Right cardiac atrium (tissue), 5 donors: ENCODE results near the gene DNM2. TPM values are rescaled to one million over a fixed set of nuclear protein-coding genes. Genes with fewer than 3 reads are reported as not detected.
A peak's percentile ranks its signal among the peaks of the same experiment; 100 is the strongest.
"Not testable (repeated sequence)": the region's sequence is repeated elsewhere in the genome, so short reads cannot be mapped to it uniquely, and the experiment has no call there.

ENCODE experiments used
- ATAC-seq, 2 donors: fragments of 200-7000 bp; cut with Tn5 transposase; one replicate each; pipeline versions ENCODE4 v1.8.0 to v1.9.1; 2020; ENCODE audit warnings: moderate library complexity in 2 of 2, mild to moderate bottlenecking in 1 of 2
- DNase-seq, 3 donors: peaks; one replicate each; pipeline ENCODE4 v3.0.0-alpha.2; 2020
- H3K27ac ChIP-seq: one replicate; pipeline ENCODE4 v1.5.1; 2013; ENCODE audit warnings: mild to moderate bottlenecking, low read length, control low read depth, moderate library complexity
- H3K27me3 ChIP-seq: one replicate; pipeline ENCODE4 v1.6.1; 2013; ENCODE audit not compliant: control insufficient read depth, insufficient read depth
- H3K4me1 ChIP-seq: one replicate; pipeline ENCODE4 v1.6.1; 2013; ENCODE audit warnings: low read length; ENCODE audit not compliant: control insufficient read depth, insufficient read depth
- H3K4me3 ChIP-seq: one replicate; pipeline ENCODE4 v1.5.1; 2013; ENCODE audit warnings: low read length, control low read depth
- H3K9me3 ChIP-seq: one replicate; pipeline ENCODE4 v1.6.1; 2013; ENCODE audit warnings: low read length; ENCODE audit not compliant: control insufficient read depth
- WGBS: extraction: QIAGEN DNeasy Blood & Tissue Kit; methylation state at CpG from one replicate; pipeline ENCODE4 v1.1.7; 2013; 5-methylcytosine and 5-hydroxymethylcytosine counted together
- intact Hi-C, 4 donors: fragments of 100-400 bp; cut with DNase I; formaldehyde crosslinking; loops; one replicate each; pipeline versions ENCODE4 v1.11.0 to v1.14.0; 2022 to 2023
- polyA plus RNA-seq: library from polyadenylated mRNA; stranded (reverse); fragments of 200-250 nt; gene quantifications from one replicate; pipeline ENCODE4 v1.2.3, GENCODE V29; 2013
- total RNA-seq, 4 donors: library from RNA; stranded (reverse); fragmentation: NEBNext Ultra II Directional; extraction: Animal tissue kit (Norgen Biotek cat#: 25700); gene quantifications; one replicate each; pipeline ENCODE4 v1.2.1, GENCODE V29; 2021
- donor health status: healthy with polysubstance abuse.
- donor health status: DM: no; HTN: yes; CAD: no.
- donor health status: DM: no; HTN: no; CAD: no.
- donor health status: DM: no; HTN: yes; CAD: no; lungs with severe emphysema.
- donor health status: DM: yes; HTN: yes; CAD: no.

The DNM2 gene
- total and polyA plus RNA-seq, 5 donors, result 129 to 202 (median 180) TPM

GRCh38 chr19:10756371-10756770 lies 38.5 kb downstream of the DNM2 start:
- WGBS, result 83% methylated on average over 10 of the region's 10 CpGs
- Histone ChIP-seq H3K9me3 (no peaks in the 10 kb centered on the region), H3K4me3 (no peak overlapping the region), H3K27ac (no peak overlapping the region), H3K4me1 (peaks cover 4% of the 10 kb centered on the region), H3K27me3 (no peaks in the 10 kb centered on the region)
- ATAC-seq (no peak), DNase-seq (peak in 1 of 3 donors; percentile 40)
- intact Hi-C loops, result no loop called here

GRCh38 chr19:10756791-10757190 lies 38.9 kb downstream of the DNM2 start:
- no peak for ATAC-seq
- no peak overlapping the region for H3K4me3 ChIP-seq
- 97% methylated on average over 7 of the region's 7 CpGs for WGBS
- H3K27me3 ChIP-seq, result no peaks in the 10 kb centered on the region
- intact Hi-C loops, result no loop called here
- peak in 1 of 3 donors; percentile 30 for DNase-seq
- H3K9me3 ChIP-seq, result no peaks in the 10 kb centered on the region
- no peak overlapping the region for H3K27ac ChIP-seq
- peaks cover 3% of the 10 kb centered on the region for H3K4me1 ChIP-seq

- WGBS, result 63% methylated on average over 1 of the region's 1 CpG
- intact Hi-C loops, H3K27me3 ChIP-seq, H3K4me1 ChIP-seq, H3K9me3 ChIP-seq, H3K4me3 ChIP-seq, DNase-seq, ATAC-seq: not testable (repeated sequence)
- H3K27ac ChIP-seq, result peak overlapping the region; percentile 43
Measured at GRCh38 chr19:10758050-10758449, 40.2 kb downstream of the DNM2 start.

GRCh38 chr19:10758978-10759377 lies 41.1 kb downstream of the DNM2 start:
- Histone ChIP-seq H3K9me3 (no peaks in the 10 kb centered on the region), H3K4me3 (no peak overlapping the region), H3K4me1 (peaks cover 12% of the 10 kb centered on the region), H3K27me3 (no peaks in the 10 kb centered on the region), H3K27ac (no peak overlapping the region)
- WGBS, result 86% methylated on average over 5 of the region's 5 CpGs
- DNase-seq (peak in 2 of 3 donors; percentile 7 to 15), ATAC-seq (no peak)
- intact Hi-C loops, result no loop called here

- H3K9me3 ChIP-seq, result no peaks in the 10 kb centered on the region
- 71% methylated on average over 17 of the region's 17 CpGs for WGBS
- peaks cover 19% of the 10 kb centered on the region for H3K4me1 ChIP-seq
- intact Hi-C loops, result no loop called here
- H3K4me3 ChIP-seq, result no peak overlapping the region
- no peaks in the 10 kb centered on the region for H3K27me3 ChIP-seq
- no peak overlapping the region for H3K27ac ChIP-seq
- no peak for ATAC-seq
- DNase-seq, result peak in 1 of 3 donors; percentile 40
Measured at GRCh38 chr19:10760273-10760944, 42.5 kb downstream of the DNM2 start.

GRCh38 chr19:10761443-10762250 lies 43.8 kb downstream of the DNM2 start:
- WGBS, result 79% methylated on average over 19 of the region's 19 CpGs
- no peak overlapping the region for H3K4me3 ChIP-seq
- H3K27me3 ChIP-seq, result no peaks in the 10 kb centered on the region
- intact Hi-C loops, result loop anchor here in 1 of 4 donors (2.0 kb wide), 1 partner anchor 39 kb away; no protein-coding TSS in a partner anchor
- DNase-seq (peak in 1 of 3 donors; percentile 76), ATAC-seq (no peak)
- H3K27ac ChIP-seq, result no peak overlapping the region
- H3K4me1 ChIP-seq, result peaks cover 24% of the 10 kb centered on the region
- H3K9me3 ChIP-seq, result no peaks in the 10 kb centered on the region

- intact Hi-C loops, result loop anchor here in 1 of 4 donors (2.0 kb wide), 1 partner anchor 40 kb away; no protein-coding TSS in a partner anchor
- H3K27me3 ChIP-seq, result no peaks in the 10 kb centered on the region
- no peaks in the 10 kb centered on the region for H3K9me3 ChIP-seq
- H3K4me3 ChIP-seq, result no peak overlapping the region
- DNase-seq, result peak; percentile 53 to 68 (median 63)
- 72% methylated on average over 1 of the region's 1 CpG for WGBS
- peak overlapping the region; percentile 32 for H3K27ac ChIP-seq
- ATAC-seq, result peak; percentile 4 to 65
- H3K4me1 ChIP-seq, result peaks cover 26% of the 10 kb centered on the region
Measured at GRCh38 chr19:10762656-10763055, 44.8 kb downstream of the DNM2 start.

GRCh38 chr19:10763411-10763810 lies 45.5 kb downstream of the DNM2 start:
- Histone ChIP-seq H3K9me3 (no peaks in the 10 kb centered on the region), H3K4me3 (no peak overlapping the region), H3K27ac (no peak overlapping the region), H3K4me1 (peaks cover 30% of the 10 kb centered on the region), H3K27me3 (no peaks in the 10 kb centered on the region)
- DNase-seq (peak in 1 of 3 donors; percentile 56), ATAC-seq (no peak)
- WGBS, result 64% methylated on average over 5 of the region's 5 CpGs
- intact Hi-C loops, result loop anchor here in 1 of 4 donors (2.0 kb wide), 1 partner anchor 41 kb away; no protein-coding TSS in a partner anchor

GRCh38 chr19:10763828-10764339 lies 46.0 kb downstream of the DNM2 start:
- H3K9me3 ChIP-seq, result no peaks in the 10 kb centered on the region
- WGBS, result 70% methylated on average over 11 of the region's 11 CpGs
- no peak for ATAC-seq
- peak in 2 of 3 donors; percentile 50 to 68 for DNase-seq
- H3K4me3 ChIP-seq, result no peak overlapping the region
- peak overlapping the region; percentile 4 for H3K27ac ChIP-seq
- H3K27me3 ChIP-seq, result no peaks in the 10 kb centered on the region
- intact Hi-C loops, result loop anchor here in 1 of 4 donors (2.0 kb wide), 1 partner anchor 41 kb away; no protein-coding TSS in a partner anchor
- H3K4me1 ChIP-seq, result peaks cover 32% of the 10 kb centered on the region

GRCh38 chr19:10764340-10764894 lies 46.5 kb downstream of the DNM2 start:
- Histone ChIP-seq H3K27me3 (no peaks in the 10 kb centered on the region), H3K4me3 (no peak overlapping the region), H3K9me3 (no peaks in the 10 kb centered on the region), H3K4me1 (peaks cover 37% of the 10 kb centered on the region), H3K27ac (peak overlapping the region; percentile 20)
- DNase-seq (peak in 1 of 3 donors; percentile 49), ATAC-seq (no peak)
- intact Hi-C loops, result no loop called here
- 75% methylated on average over 9 of the region's 9 CpGs for WGBS
